ENCODE data around the gene USP2.

GRCh38 chr11:119365071-119365591 lies 16.4 kb downstream of the USP2 start:
- no peak for TF ChIP-seq CTCF (conservative IDR thresholded peaks at IDR 0.05 in 1 of 2, IDR thresholded peaks at IDR 0.05 in 1 of 2; ENCODE audit: extremely low read depth in 1 of 2, insufficient read depth in 1 of 2, low read depth in 1 of 2, low read length in 2 of 2)
- no peak for TF ChIP-seq EZH2 (IDR thresholded peaks at IDR 0.05; ENCODE audit: borderline replicate concordance, low read length)

All from mammary epithelial cell (primary cell).